Kidney glomerular epithelial cell (primary cell): ENCODE results near the gene UBR3.
"Not testable (repeated sequence)": the region's sequence is repeated elsewhere in the genome, so short reads cannot be mapped to it uniquely, and the experiment has no call there.

Source experiments
- DNase-seq: peaks from one replicate; lab custom pipeline; 2025; lab: John Stamatoyannopoulos, UW

Gene UBR3

DNA sequence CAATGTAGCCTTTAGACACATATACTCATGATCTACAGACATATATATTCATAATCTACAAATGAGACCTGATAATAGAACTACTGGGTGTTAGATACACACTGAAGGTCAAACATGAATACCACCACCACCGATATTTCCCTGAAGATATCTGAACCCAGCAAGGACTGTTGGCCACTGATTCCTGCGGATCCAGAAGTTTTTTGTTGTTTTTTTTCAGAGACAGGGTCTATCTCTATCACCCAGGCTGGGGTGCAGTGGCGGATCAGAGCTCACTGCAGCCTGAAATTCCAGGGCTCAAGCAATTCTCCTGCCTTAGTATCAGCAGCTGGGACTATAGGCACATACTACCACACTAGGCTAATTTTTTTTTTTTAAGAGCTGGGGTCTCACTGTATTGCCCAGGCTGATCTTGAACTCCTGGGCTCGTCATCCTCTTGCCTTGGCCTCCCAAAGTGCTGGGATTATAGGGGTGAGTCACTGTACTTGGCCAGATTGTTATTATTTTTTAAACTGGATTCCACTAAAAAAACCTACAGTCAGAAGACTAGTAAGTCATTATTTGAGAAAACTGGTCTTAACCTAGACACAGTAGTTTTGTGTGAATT, 4.4 kb upstream of the UBR3 start:
- DNase-seq, result no peak

DNA sequence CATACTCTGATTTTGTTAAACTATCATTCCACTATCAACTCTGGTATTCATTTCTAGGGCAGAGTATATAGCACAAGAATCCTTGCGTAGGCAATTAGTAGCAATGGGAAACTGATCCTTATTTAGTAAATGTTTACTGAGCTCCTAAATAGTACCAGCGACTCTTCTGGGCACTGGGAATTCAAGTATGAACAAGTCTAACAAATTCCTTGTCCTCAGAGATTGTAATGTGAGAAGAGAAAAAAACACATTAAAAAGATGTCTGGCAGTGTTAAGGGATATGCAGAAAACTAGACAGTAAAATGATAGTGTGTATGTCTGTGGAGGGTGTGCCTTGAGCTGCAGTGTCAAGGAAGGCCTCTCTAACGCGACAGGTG, 3.3 kb upstream of the UBR3 start:
- DNase-seq, result no peak

DNA sequence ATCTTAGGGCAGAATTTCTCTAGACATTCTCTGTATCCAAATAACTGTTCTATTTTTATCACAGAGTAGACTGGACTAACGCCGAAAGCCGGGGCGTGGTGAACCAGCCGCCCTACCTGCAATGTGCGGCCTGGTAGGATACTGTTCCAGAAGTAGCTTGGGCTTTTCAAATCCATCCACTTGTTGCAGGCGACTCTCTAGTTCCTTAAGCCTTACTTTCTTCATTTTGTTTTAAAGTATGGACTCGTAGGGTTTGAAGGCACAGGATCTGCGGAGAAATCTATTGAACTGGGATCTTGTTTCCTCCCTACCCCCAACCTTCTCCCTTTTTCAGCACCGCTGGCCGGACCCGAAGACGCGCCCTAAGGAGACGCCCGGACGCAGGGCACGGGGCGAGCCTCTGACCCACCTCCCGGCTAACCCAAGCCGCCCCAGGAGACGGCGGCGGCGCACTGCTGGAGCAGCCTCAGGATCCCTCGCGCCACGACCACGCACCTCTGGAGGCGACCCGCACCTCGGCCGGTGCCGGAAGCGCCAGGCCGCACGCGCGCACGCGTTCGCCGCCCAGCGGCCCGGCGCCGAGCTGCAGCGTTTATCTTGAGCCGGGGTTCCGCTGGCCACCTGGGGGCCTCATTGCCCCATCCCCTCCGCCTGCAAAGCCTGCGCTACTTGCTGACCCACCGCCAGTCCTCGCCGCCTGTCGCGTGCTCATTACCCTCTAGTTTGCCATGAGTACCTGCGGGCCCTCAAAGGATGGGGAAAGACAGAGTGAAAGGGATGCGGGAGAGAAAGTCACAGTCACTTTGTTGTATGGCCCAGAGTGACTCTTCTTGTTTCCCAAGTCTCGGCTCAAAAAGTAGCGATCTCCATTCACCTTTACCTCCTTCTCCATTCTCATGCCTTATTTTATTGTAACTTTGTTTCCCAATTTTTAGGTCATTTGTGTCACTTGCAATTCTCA, 2.6 kb upstream of the UBR3 start, which contains the start of gene METTL5:
METTL5 (minus strand) TSS at position 533 of the 961 bp plus-strand sequence; CDS start at position 225, 308 bp downstream.
- peak; percentile 84 for DNase-seq

DNA sequence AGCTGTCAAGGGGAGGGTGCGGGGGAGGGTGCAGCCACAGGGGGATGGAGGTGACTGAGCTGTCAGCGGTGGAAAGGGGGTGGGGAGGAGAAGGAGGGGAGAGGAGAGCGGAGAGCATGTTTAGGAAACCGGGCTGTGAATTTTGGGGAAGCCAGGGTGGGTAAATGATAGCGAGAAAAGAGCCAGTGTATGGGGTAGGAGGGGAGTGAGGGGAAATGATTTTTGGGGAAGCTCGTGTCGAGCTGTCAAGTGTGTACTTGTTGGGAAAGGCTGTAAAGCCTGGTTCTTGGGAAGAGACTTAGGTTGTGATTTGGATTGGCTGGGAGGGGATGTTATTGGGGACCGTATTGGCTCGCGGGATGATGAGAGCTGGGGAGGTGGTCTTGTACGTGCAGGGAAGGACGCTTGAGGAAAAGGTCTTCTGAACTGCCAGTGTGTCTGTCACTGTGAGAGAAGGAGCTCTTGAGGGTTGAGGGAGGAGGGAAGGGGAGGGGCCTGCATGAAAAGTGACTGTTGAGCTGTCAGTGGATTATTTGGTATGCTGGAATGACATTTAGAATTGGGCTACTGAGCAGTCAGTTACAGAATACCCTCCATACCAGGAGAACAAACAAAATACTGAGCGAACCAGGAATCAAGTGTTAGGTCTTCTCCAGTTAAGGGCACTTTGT, 1.0 kb downstream of the UBR3 start:
- DNase-seq, result peak; percentile 25

DNA sequence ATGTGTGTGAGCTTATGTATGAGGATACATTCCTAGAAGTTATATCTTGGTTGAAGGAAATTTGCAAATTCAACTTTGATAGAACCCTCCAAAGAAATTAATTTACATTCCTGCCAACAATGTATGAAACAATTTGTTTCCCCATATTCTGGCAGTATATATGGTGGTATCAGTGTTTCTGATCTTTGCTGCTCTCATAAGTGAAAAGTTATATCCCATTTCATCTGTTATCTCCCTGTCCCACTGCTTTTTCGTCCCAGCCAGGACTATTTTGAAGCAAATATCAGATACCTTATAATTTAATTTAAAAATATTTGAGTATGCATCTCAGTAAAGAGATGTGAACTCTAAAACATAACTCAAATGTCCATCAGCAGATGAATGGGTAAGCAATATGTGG, 7.1 kb downstream of the UBR3 start:
- no peak for DNase-seq

DNA sequence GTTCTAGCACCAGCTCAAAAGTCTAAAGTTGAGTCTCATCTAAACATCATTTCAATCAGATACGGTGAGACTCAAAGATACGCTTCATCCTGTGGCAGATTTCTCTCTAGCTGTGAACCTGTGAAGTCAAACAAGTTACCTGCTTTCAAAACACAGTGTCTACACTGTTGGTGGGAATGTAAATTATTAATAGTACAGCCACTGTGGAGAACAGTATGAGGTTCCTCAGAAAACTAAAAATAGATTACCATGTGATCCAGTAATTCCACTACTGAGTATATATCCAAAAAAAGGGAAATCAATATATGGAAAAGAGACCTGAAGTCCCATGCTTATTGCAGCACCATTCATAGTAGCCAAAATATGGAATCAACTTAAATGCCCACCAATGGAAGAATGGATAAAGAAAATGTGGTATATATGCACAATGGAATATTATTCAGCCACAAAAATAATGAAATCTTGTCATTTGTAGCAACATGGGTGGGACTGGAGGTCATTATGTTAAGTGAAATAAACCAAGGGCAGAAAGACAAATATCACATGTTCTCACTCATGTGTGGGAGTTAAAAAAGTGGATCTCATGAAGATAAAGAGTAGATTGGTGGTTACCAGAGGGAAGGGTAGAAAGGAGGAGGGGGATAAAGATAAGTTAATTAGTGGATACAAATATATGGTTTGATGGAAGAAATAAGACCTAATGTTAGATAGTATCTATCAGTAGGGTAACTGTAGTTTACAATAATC, 11.7 kb downstream of the UBR3 start:
- no peak for DNase-seq

DNA sequence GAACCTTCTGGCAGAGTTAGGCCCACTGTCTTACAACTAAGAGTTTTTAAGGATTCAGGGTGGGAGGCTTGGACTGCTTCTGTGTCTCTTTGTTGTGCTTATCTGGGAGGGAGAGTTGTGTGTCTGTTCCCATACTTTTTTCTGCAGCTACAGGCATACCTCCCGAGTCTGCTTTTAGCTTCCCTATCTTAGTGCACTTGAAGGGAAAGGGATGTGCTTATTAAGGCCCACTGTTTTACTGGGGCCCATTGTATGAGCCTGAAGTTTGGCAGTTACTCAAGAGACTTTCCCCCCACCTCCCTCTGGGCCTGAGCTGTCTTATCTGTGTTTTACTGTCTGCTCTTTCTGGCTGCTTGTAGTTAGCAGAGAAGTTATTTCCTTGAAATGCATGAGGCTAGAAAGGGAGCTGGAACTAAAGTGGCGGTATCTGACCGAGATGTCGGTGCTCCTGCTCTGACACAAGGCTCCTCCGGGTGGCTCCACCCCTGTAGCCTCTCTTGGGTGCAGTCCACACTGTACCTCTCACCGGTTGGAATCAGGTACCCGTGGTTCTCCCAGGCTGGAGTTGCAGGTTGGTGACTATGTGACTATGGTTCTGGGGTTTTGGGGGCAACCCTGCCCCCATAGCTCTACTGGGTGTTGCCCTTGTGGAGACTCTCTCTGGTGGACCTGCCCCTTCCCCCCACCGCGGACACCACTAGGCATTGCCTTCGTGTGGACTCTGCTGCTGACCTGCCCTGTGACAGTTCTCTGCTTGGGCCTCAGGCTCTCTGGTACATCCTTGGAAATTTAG, 12.9 kb downstream of the UBR3 start:
- no peak for DNase-seq

DNA sequence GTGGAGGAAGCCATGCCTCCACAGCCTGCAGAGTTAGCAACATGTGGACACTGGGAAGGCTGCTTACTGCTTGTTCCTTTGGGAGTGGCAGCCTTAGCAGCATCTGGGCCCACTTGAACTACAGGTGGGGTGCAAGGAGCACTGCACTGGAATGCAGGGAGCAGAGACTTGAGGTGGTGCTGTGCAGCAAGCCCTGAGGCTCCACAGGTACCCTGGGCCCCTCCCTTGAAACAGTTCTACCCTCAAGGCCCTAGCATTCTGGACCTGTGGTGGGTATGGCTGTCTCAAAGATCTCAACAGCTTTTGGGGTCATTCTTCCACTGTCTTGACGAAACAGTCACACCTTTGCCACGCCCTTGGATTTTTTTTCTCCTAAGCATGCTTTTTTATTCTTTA, 13.5 kb downstream of the UBR3 start:
- DNase-seq, result no peak

DNA sequence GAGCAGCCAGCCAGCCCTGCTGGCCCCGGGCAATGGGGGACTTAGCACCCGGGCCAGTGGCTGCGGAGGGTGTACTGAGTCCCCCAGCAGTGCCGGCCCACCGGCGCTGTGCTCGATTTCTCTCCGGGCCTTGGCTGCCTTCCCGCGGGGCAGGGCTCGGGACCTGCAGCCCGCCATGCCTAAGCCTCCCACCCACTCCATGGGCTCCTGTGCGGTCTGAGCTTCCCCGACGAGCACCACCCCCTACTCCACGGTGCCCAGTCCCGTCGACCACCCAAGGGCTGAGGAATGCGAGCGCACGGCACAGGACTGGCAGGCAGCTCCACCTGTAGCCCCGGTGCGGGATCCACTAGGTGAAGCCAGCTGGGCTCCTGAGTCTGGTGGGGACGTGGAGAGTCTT, 14.4 kb downstream of the UBR3 start:
- not testable (repeated sequence) for DNase-seq

DNA sequence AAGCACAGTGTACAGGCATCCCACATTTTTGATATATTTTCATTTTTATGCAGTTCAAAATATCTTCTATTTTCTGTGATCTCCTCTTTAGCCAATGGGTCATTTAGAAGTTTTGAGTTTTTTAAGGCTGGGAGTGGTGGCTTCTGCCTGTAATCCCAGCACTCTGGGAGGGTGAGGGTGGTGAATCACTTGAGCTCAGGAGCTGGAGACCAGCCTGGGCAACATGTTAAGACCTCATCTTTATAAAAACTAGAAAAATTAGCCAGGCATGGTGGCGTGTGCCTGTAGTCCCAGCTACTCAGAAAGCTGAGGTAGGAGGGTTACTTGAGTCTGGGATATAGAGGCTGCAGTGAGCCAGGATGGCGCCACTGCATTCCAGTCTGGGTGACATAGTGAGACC, 17.8 kb downstream of the UBR3 start:
- no peak for DNase-seq

DNA sequence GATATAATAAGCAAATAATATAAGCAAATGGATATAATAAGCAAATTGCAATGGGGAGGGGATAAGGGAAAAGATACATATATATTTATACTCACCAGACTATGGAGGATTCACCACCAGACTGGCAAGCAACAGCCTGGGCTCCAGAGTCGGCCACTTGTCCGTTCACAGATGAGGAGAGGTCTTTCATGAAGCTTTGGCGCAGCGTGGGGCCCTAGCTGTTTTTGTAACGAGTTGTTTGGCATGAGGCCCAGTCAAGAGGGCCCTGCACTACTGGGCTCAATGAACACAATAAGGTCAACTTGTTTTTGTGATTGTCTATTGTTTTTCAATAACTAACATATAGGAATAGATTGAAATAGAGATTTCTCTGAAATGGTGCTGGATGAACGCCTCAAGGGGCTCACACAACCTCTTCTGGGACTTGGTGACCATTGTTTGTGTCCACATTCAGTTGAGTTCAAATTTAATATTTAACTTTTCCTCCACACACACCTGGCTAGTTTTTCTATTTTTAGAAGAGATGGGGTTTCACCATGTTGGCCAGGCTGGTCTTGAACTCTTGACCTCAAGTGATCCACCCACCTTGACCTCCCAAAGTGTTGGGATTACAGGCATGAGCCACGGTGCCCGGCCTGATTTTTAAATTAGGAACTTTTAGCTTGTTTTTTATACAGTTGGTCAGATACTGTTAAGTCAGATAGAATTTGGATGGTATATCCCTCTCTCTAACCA, 21.9 kb downstream of the UBR3 start:
- DNase-seq, result not testable (repeated sequence)

DNA sequence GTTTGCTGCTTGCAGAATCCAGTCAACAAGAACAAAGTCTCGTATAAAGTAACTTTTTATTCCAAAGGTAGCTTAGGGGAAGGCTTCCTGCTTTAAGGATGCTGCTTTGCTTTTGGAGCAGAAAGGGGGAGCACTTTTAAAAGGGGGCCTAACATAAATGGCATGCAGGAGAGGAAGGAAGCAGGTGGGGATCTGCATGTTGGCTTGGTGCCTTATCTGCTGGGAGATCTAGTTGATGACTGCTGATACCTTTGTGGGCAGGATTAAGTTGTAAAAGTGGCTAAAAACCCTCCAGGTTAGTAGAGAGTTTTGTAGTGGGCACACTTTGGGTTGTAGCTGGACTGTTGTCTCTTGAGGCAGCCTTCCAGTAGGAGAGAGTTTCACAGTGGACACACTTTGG, 22.5 kb downstream of the UBR3 start:
- DNase-seq, result no peak

DNA sequence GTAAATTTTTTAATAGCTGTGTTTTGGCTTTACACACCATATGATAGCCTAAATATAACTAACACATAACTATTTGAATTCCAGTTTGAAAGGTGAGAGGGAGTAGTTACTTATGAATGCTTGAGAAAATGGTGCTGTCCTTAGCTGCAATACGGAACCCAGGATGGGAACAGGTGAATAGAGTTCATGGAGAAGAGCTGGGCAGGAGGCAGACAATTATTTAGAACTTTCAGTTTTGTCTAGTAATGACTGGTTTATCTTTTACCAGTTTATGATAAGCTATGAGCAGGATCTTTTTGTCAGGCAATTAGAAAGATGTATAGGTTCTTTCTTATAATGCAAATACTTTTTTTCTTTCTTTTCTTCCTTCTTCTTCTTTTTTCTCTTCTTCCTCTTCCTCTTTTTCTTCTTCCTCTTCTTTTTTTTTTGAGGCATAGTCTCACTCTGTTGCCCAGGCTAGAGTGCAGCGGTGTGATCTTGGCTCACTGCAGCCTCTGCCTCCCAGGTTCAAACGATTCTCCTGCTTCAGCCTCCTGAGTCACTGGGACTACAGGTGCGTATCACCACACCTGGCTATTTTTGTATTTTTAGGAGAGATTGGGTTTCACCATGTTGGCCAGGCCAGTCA, 25.9 kb downstream of the UBR3 start:
- DNase-seq, result no peak

DNA sequence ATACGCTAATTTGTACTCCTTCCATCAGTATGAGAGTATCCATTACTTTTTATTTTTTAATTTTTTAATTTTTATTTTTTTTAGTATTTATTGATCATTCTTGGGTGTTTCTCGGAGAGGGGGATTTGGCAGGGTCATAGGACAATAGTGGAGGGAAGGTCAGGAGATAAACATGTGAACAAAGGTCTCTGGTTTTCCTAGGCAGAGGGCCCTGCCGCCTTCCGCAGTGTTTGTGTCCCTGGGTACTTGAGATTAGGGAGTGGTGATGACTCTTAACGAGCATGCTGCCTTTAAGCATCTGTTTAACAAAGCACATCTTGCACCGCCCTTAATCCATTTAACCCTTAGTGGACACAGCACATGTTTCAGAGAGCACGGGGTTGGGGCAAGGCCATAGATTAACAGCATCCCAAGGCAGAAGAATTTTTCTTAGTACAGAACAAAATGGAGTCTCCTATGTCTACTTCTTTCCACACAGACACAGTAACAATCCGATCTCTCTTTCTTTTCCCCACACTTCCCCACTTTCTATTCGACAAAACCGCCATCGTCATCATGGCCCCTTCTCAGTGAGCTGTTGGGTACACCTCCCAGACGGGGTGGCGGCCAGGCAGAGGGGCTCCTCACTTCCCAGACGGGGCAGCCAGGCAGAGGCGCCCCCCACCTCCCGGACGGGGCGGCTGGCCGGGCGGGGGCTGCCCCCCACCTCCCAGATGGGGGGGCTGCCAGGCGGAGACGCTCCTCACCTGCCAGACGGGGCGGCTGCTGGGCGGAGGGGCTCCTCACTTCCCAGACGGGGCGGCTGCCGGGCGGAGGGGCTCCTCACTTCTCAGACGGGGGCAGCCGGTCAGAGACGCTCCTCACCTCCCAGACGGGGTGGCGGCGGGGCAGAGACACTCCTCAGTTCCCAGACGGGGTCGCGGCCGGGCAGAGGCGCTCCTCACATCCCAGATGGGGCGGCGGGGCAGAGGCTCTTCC, 28.3 kb downstream of the UBR3 start:
- DNase-seq, result not testable (repeated sequence)

DNA sequence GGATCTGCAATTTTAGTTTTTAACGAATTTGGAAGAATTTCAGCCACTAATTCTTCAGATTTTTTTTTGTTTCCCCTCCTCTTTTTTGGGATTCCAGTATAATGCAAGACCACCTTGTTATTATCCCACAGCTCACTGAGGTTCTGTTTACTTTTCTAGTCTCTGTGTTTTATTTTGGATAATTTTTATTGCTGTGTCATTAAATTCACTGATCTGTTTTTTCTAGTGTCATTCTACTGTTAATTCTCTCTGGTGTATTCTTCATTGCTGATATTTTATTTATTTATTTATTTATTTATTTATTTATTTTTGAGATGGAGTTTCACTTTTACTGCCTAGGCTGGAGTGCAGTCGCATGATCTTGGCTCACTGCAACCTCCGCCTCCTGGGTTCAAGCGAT, 32.2 kb downstream of the UBR3 start:
- no peak for DNase-seq

DNA sequence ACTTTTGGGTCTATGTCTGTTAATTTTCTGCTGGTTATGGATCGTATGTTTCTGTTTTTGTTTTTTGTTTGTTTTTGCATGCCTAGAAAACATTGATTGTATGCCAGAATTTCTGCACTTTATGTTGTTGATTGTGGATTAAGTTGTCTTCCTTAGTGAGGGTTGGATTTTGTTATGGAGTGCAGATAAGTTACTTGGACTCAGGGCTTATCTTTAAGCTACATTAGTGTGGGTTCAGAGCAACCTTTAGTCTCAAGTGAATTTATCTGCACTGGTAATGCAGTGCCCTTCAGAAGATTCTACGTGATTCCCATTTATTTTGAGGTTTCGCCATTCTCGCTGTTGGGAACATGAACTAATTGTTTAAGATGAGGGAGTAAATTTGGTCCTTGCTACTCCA, 32.9 kb downstream of the UBR3 start:
- no peak for DNase-seq

DNA sequence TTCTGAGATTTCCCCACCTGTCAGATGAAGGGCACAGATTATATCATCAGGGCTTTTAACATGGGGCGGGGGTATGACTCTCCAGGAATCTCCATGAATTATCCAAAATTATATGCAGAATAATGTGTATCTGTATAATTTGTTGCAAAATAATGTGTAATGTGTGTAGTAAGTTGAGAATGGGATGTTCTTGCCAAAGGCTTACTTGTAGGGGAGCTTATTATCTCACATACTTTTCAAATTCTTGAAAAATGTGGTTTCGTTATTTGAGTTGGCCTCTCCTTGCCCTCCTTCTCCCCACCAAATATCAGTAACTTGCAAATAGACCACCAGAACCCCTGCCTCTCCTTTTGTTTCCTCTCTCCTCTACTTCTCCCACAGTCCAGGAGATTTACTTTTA, 35.6 kb downstream of the UBR3 start:
- DNase-seq, result no peak

DNA sequence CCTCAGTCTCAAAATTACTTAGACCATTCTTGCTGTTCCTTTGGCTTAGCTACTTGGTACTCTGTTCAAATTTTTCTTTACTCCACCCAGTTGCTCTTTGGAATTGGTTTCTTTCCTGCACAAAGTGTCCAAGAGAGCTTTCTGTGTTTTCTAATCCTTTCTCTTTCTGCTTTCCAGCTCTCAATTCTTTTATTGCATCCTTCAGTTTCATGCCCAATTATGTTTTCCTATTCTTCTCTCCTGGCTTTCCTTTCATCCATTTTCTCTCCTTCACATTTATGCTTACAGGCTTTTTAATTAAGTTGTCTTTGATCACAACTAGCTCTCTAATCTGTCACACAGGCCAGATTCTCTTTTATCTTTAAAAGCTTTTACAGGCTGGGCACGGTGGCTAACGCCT, 38.2 kb downstream of the UBR3 start:
- DNase-seq, result no peak

DNA sequence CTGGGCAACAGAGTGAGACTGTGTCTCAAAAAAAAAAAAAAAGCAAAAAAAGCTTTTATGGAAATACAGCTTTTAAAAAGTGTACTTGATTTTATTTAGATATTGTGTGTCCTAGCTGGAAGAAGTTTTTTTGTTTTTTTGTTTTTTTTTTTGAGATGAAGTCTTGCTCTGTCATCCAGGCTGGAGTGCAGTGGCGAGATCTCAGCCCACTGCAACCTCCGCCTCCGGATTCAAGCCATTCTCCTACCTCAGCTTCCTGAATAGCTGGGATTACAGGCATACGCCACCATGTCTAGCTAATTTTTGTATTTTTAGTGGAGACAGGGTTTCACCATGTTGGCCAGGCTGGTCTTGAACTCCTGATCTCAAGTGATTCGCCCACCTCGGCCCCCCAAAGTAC, 39.0 kb downstream of the UBR3 start:
- not testable (repeated sequence) for DNase-seq
